ENCODE measurements around the gene SSX2IP. TPM values are rescaled to one million over a fixed set of nuclear protein-coding genes. Genes with fewer than 3 reads are reported as not detected.

SSX2IP gene
- total and polyA plus RNA-seq, 9 of the 15 experiments (the other 6 are each of a cell fraction or from before 2014, with no cell fraction given): 20.6 to 96.7 (median 61.7) TPM

DNA sequence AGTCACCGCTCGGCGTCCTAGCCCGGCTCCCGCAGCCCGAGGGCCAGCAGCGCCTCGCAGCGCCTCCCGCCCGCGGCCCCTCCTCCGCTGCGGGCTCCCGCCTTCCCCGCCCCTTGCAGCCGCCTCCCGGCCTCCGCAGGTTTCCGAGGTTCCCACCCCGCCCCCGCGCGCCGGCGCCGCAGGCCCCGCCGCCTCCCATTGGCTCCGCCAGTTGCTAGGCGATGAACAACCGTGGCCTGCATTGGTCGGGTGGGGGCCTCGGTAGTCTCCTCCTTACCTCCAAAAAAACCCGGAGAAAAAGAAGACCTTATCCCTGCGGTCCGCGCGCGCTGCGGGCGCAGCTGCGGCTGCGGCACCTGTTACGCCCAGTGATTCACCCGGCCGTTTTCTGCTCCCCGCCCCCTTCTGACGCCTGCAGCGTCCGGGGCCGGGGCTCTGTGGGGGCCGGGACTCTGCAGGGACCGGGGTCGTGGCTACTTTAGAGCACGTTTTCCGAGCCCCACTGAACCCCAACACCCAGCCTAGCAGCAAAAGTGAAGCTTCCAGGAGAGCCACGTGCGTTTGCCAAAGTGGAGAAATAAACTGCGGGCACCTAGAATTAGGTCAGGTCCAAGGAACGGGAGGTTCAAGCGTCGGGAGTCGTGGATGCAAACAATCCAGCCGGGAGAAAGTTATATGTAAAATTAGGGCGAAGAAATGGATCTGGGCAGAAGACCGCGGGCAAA lies at the start of gene SSX2IP (continued):
- TF ChIP-seq, protein P1, sequence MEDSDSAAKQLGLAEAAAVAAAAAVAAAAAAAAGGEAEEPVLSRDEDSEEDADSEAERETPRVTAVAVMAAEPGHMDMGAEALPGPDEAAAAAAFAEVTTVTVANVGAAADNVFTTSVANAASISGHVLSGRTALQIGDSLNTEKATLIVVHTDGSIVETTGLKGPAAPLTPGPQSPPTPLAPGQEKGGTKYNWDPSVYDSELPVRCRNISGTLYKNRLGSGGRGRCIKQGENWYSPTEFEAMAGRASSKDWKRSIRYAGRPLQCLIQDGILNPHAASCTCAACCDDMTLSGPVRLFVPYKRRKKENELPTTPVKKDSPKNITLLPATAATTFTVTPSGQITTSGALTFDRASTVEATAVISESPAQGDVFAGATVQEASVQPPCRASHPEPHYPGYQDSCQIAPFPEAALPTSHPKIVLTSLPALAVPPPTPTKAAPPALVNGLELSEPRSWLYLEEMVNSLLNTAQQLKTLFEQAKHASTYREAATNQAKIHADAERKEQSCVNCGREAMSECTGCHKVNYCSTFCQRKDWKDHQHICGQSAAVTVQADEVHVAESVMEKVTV (CRISPR knock-in tag; IDR thresholded peaks at IDR 0.05): 0 out of 2 replicates have a peak, but pooled peaks have one; percentile 5
- TF ChIP-seq, protein P2, sequence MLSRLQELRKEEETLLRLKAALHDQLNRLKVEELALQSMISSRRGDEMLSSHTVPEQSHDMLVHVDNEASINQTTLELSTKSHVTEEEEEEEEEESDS (CRISPR knock-in tag; IDR thresholded peaks at IDR 0.05): no peak
- no peak for TF ChIP-seq ADNP (tag; IDR thresholded peaks at IDR 0.05)
- TF ChIP-seq, protein P3, sequence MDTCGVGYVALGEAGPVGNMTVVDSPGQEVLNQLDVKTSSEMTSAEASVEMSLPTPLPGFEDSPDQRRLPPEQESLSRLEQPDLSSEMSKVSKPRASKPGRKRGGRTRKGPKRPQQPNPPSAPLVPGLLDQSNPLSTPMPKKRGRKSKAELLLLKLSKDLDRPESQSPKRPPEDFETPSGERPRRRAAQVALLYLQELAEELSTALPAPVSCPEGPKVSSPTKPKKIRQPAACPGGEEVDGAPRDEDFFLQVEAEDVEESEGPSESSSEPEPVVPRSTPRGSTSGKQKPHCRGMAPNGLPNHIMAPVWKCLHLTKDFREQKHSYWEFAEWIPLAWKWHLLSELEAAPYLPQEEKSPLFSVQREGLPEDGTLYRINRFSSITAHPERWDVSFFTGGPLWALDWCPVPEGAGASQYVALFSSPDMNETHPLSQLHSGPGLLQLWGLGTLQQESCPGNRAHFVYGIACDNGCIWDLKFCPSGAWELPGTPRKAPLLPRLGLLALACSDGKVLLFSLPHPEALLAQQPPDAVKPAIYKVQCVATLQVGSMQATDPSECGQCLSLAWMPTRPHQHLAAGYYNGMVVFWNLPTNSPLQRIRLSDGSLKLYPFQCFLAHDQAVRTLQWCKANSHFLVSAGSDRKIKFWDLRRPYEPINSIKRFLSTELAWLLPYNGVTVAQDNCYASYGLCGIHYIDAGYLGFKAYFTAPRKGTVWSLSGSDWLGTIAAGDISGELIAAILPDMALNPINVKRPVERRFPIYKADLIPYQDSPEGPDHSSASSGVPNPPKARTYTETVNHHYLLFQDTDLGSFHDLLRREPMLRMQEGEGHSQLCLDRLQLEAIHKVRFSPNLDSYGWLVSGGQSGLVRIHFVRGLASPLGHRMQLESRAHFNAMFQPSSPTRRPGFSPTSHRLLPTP (IDR thresholded peaks at IDR 0.05; ENCODE audit: borderline replicate concordance, extremely low read depth, insufficient read length): no peak
- TF ChIP-seq GABPB2 (CRISPR knock-in tag; conservative IDR thresholded peaks at IDR 0.05): no peak
- TF ChIP-seq RBM39 (optimal IDR thresholded peaks at IDR 0.05; ENCODE audit: low read depth, low read length): no peak
- no peak for TF ChIP-seq ZKSCAN1 (IDR thresholded peaks at IDR 0.05; ENCODE audit: low read depth, low read length)
- peak; percentile 43; the same call in 1 of the 2 replicates for TF ChIP-seq NCOA1 (IDR thresholded peaks at IDR 0.05; ENCODE audit: low read depth)
- TF ChIP-seq PTRF (tag; IDR thresholded peaks at IDR 0.05): no peak
- no peak for TF ChIP-seq PCBP2 (IDR thresholded peaks at IDR 0.05; ENCODE audit: low read depth, low read length, poor library complexity, severe bottlenecking)
- TF ChIP-seq NBN (IDR thresholded peaks at IDR 0.05; ENCODE audit: low read depth): 0 out of 2 replicates have a peak, but pooled peaks have one; percentile 27
- TF ChIP-seq NR3C1 (CRISPR knock-in tag; IDR thresholded peaks at IDR 0.05): no peak
- TF ChIP-seq ZNF75A (CRISPR knock-in tag; IDR thresholded peaks at IDR 0.05): no peak
- TF ChIP-seq, protein P4, sequence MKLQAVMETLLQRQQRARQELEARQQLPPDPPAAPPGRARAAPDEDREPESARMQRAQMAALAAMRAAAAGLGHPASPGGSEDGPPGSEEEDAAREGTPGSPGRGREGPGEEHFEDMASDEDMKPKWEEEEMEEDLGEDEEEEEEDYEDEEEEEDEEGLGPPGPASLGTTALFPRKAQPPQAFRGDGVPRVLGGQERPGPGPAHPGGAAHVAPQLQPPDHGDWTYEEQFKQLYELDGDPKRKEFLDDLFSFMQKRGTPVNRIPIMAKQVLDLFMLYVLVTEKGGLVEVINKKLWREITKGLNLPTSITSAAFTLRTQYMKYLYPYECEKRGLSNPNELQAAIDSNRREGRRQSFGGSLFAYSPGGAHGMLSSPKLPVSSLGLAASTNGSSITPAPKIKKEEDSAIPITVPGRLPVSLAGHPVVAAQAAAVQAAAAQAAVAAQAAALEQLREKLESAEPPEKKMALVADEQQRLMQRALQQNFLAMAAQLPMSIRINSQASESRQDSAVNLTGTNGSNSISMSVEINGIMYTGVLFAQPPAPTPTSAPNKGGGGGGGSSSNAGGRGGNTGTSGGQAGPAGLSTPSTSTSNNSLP (IDR thresholded peaks at IDR 0.05; ENCODE audit: borderline replicate concordance, low read depth, low read length): no peak
- TF ChIP-seq, protein P5, sequence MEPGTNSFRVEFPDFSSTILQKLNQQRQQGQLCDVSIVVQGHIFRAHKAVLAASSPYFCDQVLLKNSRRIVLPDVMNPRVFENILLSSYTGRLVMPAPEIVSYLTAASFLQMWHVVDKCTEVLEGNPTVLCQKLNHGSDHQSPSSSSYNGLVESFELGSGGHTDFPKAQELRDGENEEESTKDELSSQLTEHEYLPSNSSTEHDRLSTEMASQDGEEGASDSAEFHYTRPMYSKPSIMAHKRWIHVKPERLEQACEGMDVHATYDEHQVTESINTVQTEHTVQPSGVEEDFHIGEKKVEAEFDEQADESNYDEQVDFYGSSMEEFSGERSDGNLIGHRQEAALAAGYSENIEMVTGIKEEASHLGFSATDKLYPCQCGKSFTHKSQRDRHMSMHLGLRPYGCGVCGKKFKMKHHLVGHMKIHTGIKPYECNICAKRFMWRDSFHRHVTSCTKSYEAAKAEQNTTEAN (CRISPR knock-in tag; IDR thresholded peaks at IDR 0.05): no peak
- TF ChIP-seq GATAD2B (IDR thresholded peaks at IDR 0.05; ENCODE audit: borderline replicate concordance): 0 out of 2 replicates have a peak, but pooled peaks have one; percentile 17
- TF ChIP-seq FUS (optimal IDR thresholded peaks at IDR 0.05; ENCODE audit: low read depth, low read length): no peak
- TF ChIP-seq ZNF695 (CRISPR knock-in tag; IDR thresholded peaks at IDR 0.05): no peak
- TF ChIP-seq ELF2 (CRISPR knock-in tag; IDR thresholded peaks at IDR 0.05): no peak
- TF ChIP-seq SIN3B (IDR thresholded peaks at IDR 0.05; ENCODE audit: low read depth): no peak
- no peak for TF ChIP-seq ZC3H4 (CRISPR knock-in tag; IDR thresholded peaks at IDR 0.05; ENCODE audit: borderline replicate concordance)

All from K562 (cell line).